Peyer's patch (tissue), 4 donors: ENCODE results near the gene DAB1. TPM values are rescaled to one million over a fixed set of nuclear protein-coding genes. Genes with fewer than 3 reads are reported as not detected.
"Not testable (repeated sequence)": the region's sequence is repeated elsewhere in the genome, so short reads cannot be mapped to it uniquely, and the experiment has no call there.

ENCODE experiments used
- DNase-seq, 3 donors: peaks; one replicate each; pipeline ENCODE4 v3.0.0-alpha.2; 2017 to 2019
- H3K27ac ChIP-seq, 4 donors: fragments of 200-600 bp; sonication (generic); one replicate each; pipeline ENCODE4 v1.5.1; 2016 to 2019
- H3K27me3 ChIP-seq, 2 donors: fragments of 200-600 bp; sonication (generic); one replicate each; pipeline ENCODE4 v1.5.1; 2019
- H3K36me3 ChIP-seq, 3 donors: fragments of 200-600 bp; sonication (generic); one replicate each; pipeline ENCODE4 v1.5.1; 2016 to 2019
- H3K4me1 ChIP-seq, 4 donors: fragments of 200-600 bp; sonication (generic); one replicate each; pipeline ENCODE4 v1.5.1; 2016 to 2019
- H3K4me3 ChIP-seq, 4 donors: fragments of 200-600 bp; sonication (generic); 1 replicate in 3 of 4; 2 replicates in 1 of 4; pipeline ENCODE4 v1.5.1; 2016 to 2019; ENCODE audit warnings: mild to moderate bottlenecking in 1 of 4
- H3K9me3 ChIP-seq, 4 donors: fragments of 200-600 bp; sonication (generic); one replicate each; pipeline ENCODE4 v1.5.1; 2016 to 2019; ENCODE audit warnings: mild to moderate bottlenecking in 1 of 4
- POLR2A ChIP-seq, 2 donors: fragments of 450-650 bp; IDR thresholded peaks; one replicate each; pipeline ENCODE4 v1.5.1; 2017; ENCODE audit warnings: antibody characterized with exemption in 2 of 2, mild to moderate bottlenecking in 2 of 2, moderate library complexity in 2 of 2
- total RNA-seq, 4 donors: library from RNA; depleted of rRNA; stranded (reverse); fragments of >200 nt; gene quantifications; one replicate each; pipeline ENCODE4 v1.1.0, GENCODE V29; 2016
- TF ChIP-seq, protein P1 (sequence below), 6 experiments: fragments of 450-650 bp in 4 of 6; fragments of 200-600 bp in 2 of 6; sonication (generic) in 1 of 6; IDR thresholded peaks; one replicate each; pipeline ENCODE4 v1.5.1; 2017 to 2019; ENCODE audit warnings: antibody characterized with exemption in 6 of 6, mild to moderate bottlenecking in 3 of 6, moderate library complexity in 1 of 6

Gene DAB1
- total RNA-seq, 4 donors from 2014 or later: 4.1 to 75.3 (median 63.9) TPM

DNA sequence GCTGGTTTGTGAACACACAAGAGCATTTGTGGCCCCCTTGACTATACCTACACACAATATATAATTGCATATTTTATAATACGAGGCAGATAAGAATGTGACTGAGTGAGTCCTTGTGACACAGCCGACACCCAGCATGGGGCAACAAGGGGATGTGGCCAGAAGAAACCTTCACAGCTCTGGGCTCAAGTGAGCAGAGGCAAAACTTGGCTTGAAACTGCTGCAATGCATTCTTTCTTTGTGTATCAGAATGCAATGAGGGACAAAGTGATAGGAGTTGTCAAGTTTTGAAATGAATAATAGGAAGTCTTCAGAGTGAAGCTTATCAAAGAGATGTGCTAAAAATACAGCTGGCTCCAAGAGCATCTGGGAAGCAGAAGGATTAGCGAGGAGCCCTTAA lies 334.0 kb downstream of the DAB1 start:
- no peak for DNase-seq
- no peak overlapping the region for H3K27ac ChIP-seq
- H3K4me1 ChIP-seq: no peaks in the 10 kb centered on the region
- H3K4me3 ChIP-seq: no peak overlapping the region
- no peaks in the 10 kb centered on the region for H3K27me3 ChIP-seq
- no peaks in the 10 kb centered on the region for H3K9me3 ChIP-seq
- no peak for TF ChIP-seq POLR2A (IDR thresholded peaks at IDR 0.05)
- TF ChIP-seq, protein P1, sequence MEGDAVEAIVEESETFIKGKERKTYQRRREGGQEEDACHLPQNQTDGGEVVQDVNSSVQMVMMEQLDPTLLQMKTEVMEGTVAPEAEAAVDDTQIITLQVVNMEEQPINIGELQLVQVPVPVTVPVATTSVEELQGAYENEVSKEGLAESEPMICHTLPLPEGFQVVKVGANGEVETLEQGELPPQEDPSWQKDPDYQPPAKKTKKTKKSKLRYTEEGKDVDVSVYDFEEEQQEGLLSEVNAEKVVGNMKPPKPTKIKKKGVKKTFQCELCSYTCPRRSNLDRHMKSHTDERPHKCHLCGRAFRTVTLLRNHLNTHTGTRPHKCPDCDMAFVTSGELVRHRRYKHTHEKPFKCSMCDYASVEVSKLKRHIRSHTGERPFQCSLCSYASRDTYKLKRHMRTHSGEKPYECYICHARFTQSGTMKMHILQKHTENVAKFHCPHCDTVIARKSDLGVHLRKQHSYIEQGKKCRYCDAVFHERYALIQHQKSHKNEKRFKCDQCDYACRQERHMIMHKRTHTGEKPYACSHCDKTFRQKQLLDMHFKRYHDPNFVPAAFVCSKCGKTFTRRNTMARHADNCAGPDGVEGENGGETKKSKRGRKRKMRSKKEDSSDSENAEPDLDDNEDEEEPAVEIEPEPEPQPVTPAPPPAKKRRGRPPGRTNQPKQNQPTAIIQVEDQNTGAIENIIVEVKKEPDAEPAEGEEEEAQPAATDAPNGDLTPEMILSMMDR (IDR thresholded peaks at IDR 0.05): no peak
- H3K36me3 ChIP-seq: no peaks in the 10 kb centered on the region

DNA sequence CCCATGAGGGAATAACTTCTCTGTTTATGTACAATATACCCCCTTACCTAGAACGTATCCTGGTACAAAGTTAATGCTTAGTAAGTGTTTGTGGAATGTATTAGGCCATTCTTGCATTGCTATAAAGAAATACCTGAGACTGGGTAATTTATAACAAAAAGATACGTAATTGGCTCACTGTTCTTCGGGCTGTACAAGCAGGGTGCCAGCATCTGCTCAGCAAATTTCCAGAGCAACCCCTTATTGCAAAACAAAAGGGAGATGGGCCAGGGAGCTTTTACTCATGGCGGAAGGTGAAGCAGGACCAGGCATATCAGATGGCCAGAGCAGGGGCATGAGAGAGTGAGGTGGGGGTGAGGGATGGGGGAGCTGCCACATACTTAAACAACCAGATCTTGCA lies 334.6 kb downstream of the DAB1 start:
- Histone ChIP-seq H3K4me1 (no peaks in the 10 kb centered on the region), H3K27me3 (no peaks in the 10 kb centered on the region), H3K36me3 (no peaks in the 10 kb centered on the region), H3K9me3 (no peaks in the 10 kb centered on the region), H3K4me3 (no peak overlapping the region), H3K27ac (no peak overlapping the region)
- TF ChIP-seq POLR2A (IDR thresholded peaks at IDR 0.05): no peak
- TF ChIP-seq, protein P1 (IDR thresholded peaks at IDR 0.05): no peak
- no peak for DNase-seq

DNA sequence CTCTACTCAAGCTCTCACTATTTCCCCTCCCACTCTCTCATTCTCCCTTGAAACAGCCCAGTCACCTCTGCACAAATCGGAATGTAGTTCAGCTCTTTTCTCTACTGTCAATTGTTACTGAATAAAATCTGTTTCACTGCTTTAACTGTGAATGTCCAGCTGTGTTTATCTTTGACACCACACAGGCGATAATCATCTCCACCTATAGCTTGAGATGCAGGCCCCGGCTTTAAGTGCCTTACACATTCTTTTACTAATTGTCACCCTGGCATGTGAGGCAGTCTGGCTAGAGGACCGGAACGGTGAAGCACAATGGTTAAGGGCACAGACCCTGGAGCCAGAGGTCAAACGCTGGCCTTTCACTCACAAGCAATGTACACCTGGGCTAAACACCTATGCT lies 335.2 kb downstream of the DAB1 start:
- TF ChIP-seq POLR2A (IDR thresholded peaks at IDR 0.05): no peak
- TF ChIP-seq, protein P1 (IDR thresholded peaks at IDR 0.05): no peak
- no peaks in the 10 kb centered on the region for H3K36me3 ChIP-seq
- H3K27me3 ChIP-seq: no peaks in the 10 kb centered on the region
- DNase-seq: no peak
- H3K9me3 ChIP-seq: no peaks in the 10 kb centered on the region
- H3K27ac ChIP-seq: no peak overlapping the region
- H3K4me3 ChIP-seq: no peak overlapping the region
- no peaks in the 10 kb centered on the region for H3K4me1 ChIP-seq

DNA sequence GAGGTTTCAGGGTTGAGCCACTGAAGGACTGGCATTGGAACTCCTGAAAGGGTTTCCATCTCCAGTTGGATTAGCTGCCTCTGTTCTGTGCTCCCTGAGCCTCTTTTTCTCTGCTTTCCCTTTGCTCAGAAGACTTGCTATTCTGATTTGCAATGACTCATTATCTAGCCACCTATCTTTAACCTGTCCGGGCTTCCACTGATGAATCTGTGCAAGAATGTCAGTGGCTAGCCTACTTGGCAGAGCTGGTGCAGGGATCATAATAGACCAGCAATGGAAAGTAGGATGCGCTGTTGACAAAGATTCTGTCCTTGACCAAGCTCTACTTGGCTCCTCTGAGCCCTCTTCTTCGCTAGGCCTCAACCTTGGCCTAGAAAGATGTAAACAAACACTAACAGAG lies 336.2 kb downstream of the DAB1 start:
- H3K4me1 ChIP-seq, DNase-seq, H3K9me3 ChIP-seq, H3K36me3 ChIP-seq, H3K27me3 ChIP-seq, H3K4me3 ChIP-seq, H3K27ac ChIP-seq: not testable (repeated sequence)

DNA sequence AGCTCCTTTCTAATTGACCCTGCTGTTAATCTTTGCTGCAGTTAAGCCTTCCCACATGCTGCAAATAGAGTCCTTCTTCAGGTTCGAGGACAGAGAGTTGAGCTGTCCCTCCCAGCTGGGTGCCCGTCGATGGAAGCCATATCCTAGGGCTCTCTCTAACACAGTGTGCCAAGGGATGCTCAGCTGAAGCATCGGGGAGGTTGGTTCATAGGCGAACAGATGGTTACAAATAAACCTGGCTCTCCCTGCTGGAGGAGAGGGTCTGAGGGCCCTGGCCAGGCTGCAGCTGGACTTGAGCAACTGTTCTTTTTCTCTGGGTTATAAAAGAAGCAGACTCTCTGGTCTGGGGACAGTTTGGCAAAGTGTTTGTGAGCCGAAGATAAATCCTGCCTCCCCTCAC lies 337.7 kb downstream of the DAB1 start:
- H3K4me3 ChIP-seq: no peak overlapping the region
- TF ChIP-seq, protein P1 (IDR thresholded peaks at IDR 0.05): no peak
- TF ChIP-seq POLR2A (IDR thresholded peaks at IDR 0.05): no peak
- no peak overlapping the region for H3K27ac ChIP-seq

DNA sequence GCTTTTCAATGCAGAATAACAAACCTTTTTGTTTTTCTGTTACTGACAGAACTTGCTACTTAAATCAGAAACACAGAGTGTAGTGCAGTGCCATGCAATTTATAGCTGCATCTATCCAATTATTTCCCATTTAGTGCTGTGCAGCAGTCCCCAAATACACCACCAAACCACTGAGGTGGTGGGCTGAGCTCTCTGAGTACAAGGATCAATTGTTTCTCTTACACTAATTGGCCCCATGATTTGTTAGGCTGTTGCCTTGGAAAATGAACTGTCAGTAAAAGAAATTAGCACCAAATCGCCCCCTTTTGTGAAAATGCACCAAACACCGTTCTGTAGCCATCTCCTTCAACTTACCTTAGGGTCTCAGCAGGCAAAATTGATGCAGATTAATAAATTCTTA lies 339.2 kb downstream of the DAB1 start:
- TF ChIP-seq POLR2A (IDR thresholded peaks at IDR 0.05): no peak
- TF ChIP-seq, protein P1 (IDR thresholded peaks at IDR 0.05): no peak
- Histone ChIP-seq H3K36me3 (no peaks in the 10 kb centered on the region), H3K4me3 (no peak overlapping the region), H3K27me3 (no peaks in the 10 kb centered on the region), H3K27ac (no peak overlapping the region), H3K4me1 (no peaks in the 10 kb centered on the region), H3K9me3 (no peaks in the 10 kb centered on the region)
- DNase-seq: no peak

More for the DNA sequence above, 337.7 kb downstream of the DAB1 start:
- H3K9me3 ChIP-seq: no peaks in the 10 kb centered on the region
- H3K4me1 ChIP-seq: no peaks in the 10 kb centered on the region
- no peak for DNase-seq
- H3K36me3 ChIP-seq: no peaks in the 10 kb centered on the region
- H3K27me3 ChIP-seq: no peaks in the 10 kb centered on the region
